ENCODE measurements around the gene KRTAP5-10.

DNA sequence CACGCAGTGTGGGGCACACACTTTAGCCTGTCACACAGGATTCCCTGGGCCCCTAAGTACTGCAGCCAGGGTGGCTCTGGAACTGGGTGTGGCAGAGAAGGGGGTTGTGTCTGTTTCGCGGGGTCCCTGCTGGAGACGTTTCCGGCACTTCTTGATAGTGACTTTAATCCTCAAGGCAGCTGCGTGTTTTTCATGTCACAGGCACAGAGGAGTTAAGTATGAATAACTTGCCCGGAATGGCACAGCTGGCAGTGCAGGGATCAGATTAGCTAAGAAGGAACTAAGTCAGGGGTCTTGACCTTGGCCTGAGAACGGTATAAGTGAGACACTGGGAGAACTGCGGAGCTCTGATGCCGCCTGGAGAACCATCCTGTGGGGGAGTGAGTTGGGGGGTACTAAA is 45.8 kb upstream of the KRTAP5-10 start:
- TF ChIP-seq, protein P1, sequence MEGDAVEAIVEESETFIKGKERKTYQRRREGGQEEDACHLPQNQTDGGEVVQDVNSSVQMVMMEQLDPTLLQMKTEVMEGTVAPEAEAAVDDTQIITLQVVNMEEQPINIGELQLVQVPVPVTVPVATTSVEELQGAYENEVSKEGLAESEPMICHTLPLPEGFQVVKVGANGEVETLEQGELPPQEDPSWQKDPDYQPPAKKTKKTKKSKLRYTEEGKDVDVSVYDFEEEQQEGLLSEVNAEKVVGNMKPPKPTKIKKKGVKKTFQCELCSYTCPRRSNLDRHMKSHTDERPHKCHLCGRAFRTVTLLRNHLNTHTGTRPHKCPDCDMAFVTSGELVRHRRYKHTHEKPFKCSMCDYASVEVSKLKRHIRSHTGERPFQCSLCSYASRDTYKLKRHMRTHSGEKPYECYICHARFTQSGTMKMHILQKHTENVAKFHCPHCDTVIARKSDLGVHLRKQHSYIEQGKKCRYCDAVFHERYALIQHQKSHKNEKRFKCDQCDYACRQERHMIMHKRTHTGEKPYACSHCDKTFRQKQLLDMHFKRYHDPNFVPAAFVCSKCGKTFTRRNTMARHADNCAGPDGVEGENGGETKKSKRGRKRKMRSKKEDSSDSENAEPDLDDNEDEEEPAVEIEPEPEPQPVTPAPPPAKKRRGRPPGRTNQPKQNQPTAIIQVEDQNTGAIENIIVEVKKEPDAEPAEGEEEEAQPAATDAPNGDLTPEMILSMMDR (IDR thresholded peaks at IDR 0.05; ENCODE audit: low read depth, low read length) = no peak
- TF ChIP-seq, protein P2, sequence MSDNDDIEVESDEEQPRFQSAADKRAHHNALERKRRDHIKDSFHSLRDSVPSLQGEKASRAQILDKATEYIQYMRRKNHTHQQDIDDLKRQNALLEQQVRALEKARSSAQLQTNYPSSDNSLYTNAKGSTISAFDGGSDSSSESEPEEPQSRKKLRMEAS (IDR thresholded peaks at IDR 0.05; ENCODE audit: low read depth, low read length) = no peak
- no peak for TF ChIP-seq POLR2A (IDR thresholded peaks at IDR 0.05; ENCODE audit: extremely low read depth, insufficient read length)
- no peak for TF ChIP-seq MYC (IDR thresholded peaks at IDR 0.05; ENCODE audit: low read depth, low read length)

All from NB4 (cell line).